KOPT-K1 (cell line): ENCODE data around the gene FSIP1.

ENCODE experiments used
- H3K27ac ChIP-seq: fragments of 200-600 bp; sonication (generic); 2 replicates; pipeline ENCODE4 v1.5.1; 2016; ENCODE audit warnings: antibody characterized with exemption, mild to moderate bottlenecking, low read depth, low read length; ENCODE audit not compliant: poor library complexity, severe bottlenecking
- H3K36me3 ChIP-seq: fragments of 200-600 bp; sonication (generic); 2 replicates; pipeline ENCODE4 v1.5.1; 2017; ENCODE audit warnings: antibody characterized with exemption, mild to moderate bottlenecking, low read length, moderate library complexity; ENCODE audit not compliant: insufficient read depth
- H3K9me3 ChIP-seq: fragments of 200-600 bp; sonication (generic); 2 replicates; pipeline ENCODE4 v1.5.1; 2017; ENCODE audit warnings: antibody characterized with exemption, low read length, mild to moderate bottlenecking; ENCODE audit not compliant: insufficient read depth, poor library complexity, severe bottlenecking

The FSIP1 gene

DNA sequence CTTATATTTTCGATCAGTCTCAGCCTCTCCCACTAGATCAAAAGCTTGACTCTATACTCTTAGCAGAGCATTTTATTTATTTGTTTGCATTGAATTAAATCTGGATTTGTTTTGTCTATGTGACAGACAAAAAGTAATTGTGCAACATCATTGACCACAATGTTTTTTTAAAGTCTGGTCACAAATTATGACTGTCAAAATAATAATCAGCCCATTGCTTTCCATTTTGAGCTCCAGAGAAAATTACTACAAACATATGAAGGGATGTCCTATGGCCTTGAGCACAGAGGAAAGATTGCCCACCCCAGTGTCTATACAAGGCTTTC lies 82.3 kb downstream of the FSIP1 start:
- no peaks in the 10 kb centered on the region for H3K9me3 ChIP-seq
- no peak overlapping the region for H3K27ac ChIP-seq
- H3K36me3 ChIP-seq = no peaks in the 10 kb centered on the region

DNA sequence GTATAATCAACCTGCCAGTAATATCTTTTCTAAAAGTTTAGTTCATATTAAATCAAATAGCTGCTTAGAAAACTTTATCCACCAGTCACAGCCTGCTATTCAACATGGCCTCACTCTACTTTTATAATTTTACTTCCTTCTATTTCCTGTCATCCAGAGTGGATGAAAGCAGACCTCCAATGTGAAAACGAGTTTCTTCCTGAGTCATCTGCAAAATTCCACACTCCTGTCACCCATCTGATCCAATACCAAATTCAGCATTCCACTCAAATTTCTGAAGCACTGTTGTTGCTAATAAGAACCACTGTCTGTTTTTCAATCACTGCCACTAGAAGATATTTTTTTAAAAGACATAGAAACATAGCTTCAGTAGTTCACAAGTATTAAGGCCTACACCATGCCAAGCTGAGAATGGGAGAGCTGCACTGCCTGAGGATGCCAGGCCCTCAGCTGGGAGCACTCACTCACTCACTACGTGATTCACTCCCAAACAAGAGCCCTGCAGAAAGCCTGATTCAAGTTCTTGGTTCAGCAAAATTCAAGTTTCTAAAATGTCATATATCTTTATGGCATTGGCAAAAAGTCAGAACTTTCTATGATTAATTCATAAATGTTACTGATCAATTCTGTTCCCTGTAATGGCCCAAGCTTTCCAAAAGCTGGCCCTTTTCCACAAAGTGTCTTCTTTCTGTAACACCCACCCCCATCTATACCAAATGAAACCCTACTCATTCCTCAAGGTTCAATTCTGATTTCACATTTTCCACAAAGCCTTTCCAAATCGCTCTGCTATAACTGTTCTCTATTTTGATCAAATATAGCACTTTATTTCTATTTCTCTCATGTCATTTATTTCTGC lies 82.9 kb downstream of the FSIP1 start:
- H3K9me3 ChIP-seq = no peaks in the 10 kb centered on the region
- H3K36me3 ChIP-seq = no peaks in the 10 kb centered on the region
- no peak overlapping the region for H3K27ac ChIP-seq

GRCh38 chr15:39698444-39699390 lies 83.9 kb downstream of the FSIP1 start:
- H3K9me3 ChIP-seq = no peaks in the 10 kb centered on the region
- H3K36me3 ChIP-seq = no peaks in the 10 kb centered on the region
- H3K27ac ChIP-seq = no peak overlapping the region

DNA sequence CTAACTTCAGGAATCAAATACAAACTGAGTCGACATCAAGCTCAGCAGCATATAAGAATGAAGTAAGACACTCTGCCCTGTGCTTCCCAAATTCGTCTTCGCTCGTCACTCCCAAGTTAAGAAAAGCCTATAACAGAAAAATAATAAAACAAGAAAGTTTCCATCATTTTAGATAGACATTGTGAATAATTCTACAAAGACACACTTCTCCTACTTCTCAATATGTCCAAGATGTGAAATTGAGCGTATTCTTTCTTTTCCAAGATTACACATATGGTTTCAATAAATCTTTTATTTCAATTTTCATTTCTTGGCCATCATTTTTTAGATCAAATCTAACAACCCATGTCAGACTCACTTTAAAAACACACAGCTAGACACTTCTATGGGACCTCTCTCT lies 85.1 kb downstream of the FSIP1 start:
- no peaks in the 10 kb centered on the region for H3K36me3 ChIP-seq
- H3K27ac ChIP-seq = no peak overlapping the region
- H3K9me3 ChIP-seq = no peaks in the 10 kb centered on the region

DNA sequence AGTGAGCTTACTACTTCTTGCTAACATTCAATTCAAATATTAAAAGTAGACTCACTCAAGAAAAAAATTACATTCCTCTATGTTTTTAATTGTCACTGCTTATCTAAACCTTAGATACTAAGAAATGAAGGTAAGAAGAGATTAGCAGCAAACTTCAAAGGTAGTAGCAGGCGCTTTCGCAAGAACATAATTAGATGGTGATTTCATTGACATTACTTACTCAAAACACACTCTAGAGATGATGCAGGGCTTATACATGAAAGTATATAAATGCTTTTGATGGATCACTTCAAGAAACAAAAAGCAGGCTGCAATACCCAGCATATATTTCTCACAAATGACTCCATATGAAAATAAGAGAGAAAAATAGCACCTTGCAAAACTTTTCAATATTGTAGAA lies 86.8 kb downstream of the FSIP1 start:
- Histone ChIP-seq H3K36me3 (no peaks in the 10 kb centered on the region), H3K27ac (no peak overlapping the region), H3K9me3 (no peaks in the 10 kb centered on the region)

- no peaks in the 10 kb centered on the region for H3K9me3 ChIP-seq
- no peak overlapping the region for H3K27ac ChIP-seq
- H3K36me3 ChIP-seq = no peaks in the 10 kb centered on the region
These were observed 90.0 kb downstream of the FSIP1 start for GRCh38 chr15:39692356-39693327.

- H3K36me3 ChIP-seq = no peaks in the 10 kb centered on the region
- H3K27ac ChIP-seq = no peak overlapping the region
- no peaks in the 10 kb centered on the region for H3K9me3 ChIP-seq
These were observed 91.6 kb downstream of the FSIP1 start for GRCh38 chr15:39690881-39691634.

- Histone ChIP-seq H3K27ac (no peak overlapping the region), H3K36me3 (no peaks in the 10 kb centered on the region), H3K9me3 (no peaks in the 10 kb centered on the region)
These were observed 94.7 kb downstream of the FSIP1 start for GRCh38 chr15:39687965-39688364.

GRCh38 chr15:39685999-39686613 lies 96.5 kb downstream of the FSIP1 start:
- Histone ChIP-seq H3K36me3 (no peaks in the 10 kb centered on the region), H3K9me3 (no peaks in the 10 kb centered on the region), H3K27ac (no peak overlapping the region)

DNA sequence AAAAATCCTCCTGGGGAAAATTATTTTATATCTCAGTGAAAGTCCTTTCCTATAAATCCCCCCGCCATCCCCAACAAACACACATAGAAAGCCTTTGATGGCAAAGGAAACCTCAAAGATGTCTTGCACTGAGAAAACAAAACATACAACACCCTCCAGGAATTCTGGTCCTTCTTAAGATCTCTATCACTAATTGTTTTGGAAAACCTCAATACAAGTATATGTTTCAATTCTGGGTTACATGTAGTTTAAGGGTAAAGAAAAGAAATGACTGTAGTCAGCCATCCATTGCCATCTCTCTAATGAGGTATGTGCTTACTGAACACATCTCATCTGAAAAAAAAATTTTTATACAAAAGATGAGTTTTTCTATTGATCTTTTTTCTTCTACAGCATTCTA lies 97.3 kb downstream of the FSIP1 start:
- Histone ChIP-seq H3K27ac (no peak overlapping the region), H3K36me3 (no peaks in the 10 kb centered on the region), H3K9me3 (no peaks in the 10 kb centered on the region)

- H3K36me3 ChIP-seq = no peaks in the 10 kb centered on the region
- no peak overlapping the region for H3K27ac ChIP-seq
- no peaks in the 10 kb centered on the region for H3K9me3 ChIP-seq
These were observed 98.4 kb downstream of the FSIP1 start for GRCh38 chr15:39684233-39684632.

- Histone ChIP-seq H3K9me3 (no peaks in the 10 kb centered on the region), H3K27ac (no peak overlapping the region), H3K36me3 (no peaks in the 10 kb centered on the region)
These were observed 100.3 kb downstream of the FSIP1 start for GRCh38 chr15:39682366-39682765.

- Histone ChIP-seq H3K9me3 (no peaks in the 10 kb centered on the region), H3K27ac (no peak overlapping the region), H3K36me3 (no peaks in the 10 kb centered on the region)
These were observed 101.8 kb downstream of the FSIP1 start for GRCh38 chr15:39680868-39681267.

GRCh38 chr15:39672666-39673065 lies 110.0 kb downstream of the FSIP1 start:
- H3K27ac ChIP-seq = no peak overlapping the region
- no peaks in the 10 kb centered on the region for H3K36me3 ChIP-seq
- no peaks in the 10 kb centered on the region for H3K9me3 ChIP-seq
